TTC549 (cell line): ENCODE measurements around the gene C1orf50.
"Not testable (repeated sequence)": the region's sequence is repeated elsewhere in the genome, so short reads cannot be mapped to it uniquely, and the experiment has no call there.

Experiments
- FAIRE-seq: peaks from 2 replicates; lab custom pipeline; 2012; peaks lifted over from hg19 to GRCh38; lab: Jason Lieb, UNC

The C1orf50 gene

GRCh38 chr1:42766741-42767509 lies at the start of gene C1orf50, which contains the start of gene P3H1:
Gene C1orf50, plus strand, starts transcription at chr1:42767249. Its CDS starts 63 bp downstream, at chr1:42767312.
Gene P3H1, minus strand, starts transcription at chr1:42767028. Its CDS starts 57 bp downstream, at chr1:42766971.
- FAIRE-seq: peak; percentile 77

- FAIRE-seq: no peak
Observed at GRCh38 chr1:42720868-42721267, 46.2 kb upstream of the C1orf50 start.

- FAIRE-seq: no peak
Observed at GRCh38 chr1:42721926-42722325, 45.1 kb upstream of the C1orf50 start.

- not testable (repeated sequence) for FAIRE-seq
Observed at GRCh38 chr1:42722403-42722802, 44.6 kb upstream of the C1orf50 start.

GRCh38 chr1:42723511-42723910 lies 43.5 kb upstream of the C1orf50 start:
- FAIRE-seq: no peak

- FAIRE-seq: not testable (repeated sequence)
Observed at GRCh38 chr1:42725820-42726219, 41.2 kb upstream of the C1orf50 start.

- FAIRE-seq: no peak
Observed at GRCh38 chr1:42730002-42730401, 37.0 kb upstream of the C1orf50 start.

- no peak for FAIRE-seq
Observed at GRCh38 chr1:42730988-42731387, 36.1 kb upstream of the C1orf50 start.

GRCh38 chr1:42731585-42731984 lies 35.5 kb upstream of the C1orf50 start:
- FAIRE-seq: no peak

- FAIRE-seq: no peak
Observed at GRCh38 chr1:42732126-42732680, 34.8 kb upstream of the C1orf50 start.

GRCh38 chr1:42733415-42734200 lies 33.4 kb upstream of the C1orf50 start:
- no peak for FAIRE-seq

GRCh38 chr1:42734201-42735035 lies 32.6 kb upstream of the C1orf50 start:
- no peak for FAIRE-seq

- no peak for FAIRE-seq
Observed at GRCh38 chr1:42735056-42735455, 32.0 kb upstream of the C1orf50 start.

GRCh38 chr1:42735477-42736105 lies 31.5 kb upstream of the C1orf50 start:
- FAIRE-seq: no peak

- FAIRE-seq: no peak
Observed at GRCh38 chr1:42736152-42736551, 30.9 kb upstream of the C1orf50 start.

GRCh38 chr1:42736571-42737200 lies 30.4 kb upstream of the C1orf50 start:
- no peak for FAIRE-seq

GRCh38 chr1:42737257-42737656 lies 29.8 kb upstream of the C1orf50 start:
- no peak for FAIRE-seq

- no peak for FAIRE-seq
Observed at GRCh38 chr1:42737986-42738677, 28.9 kb upstream of the C1orf50 start.

GRCh38 chr1:42738678-42739226 lies 28.3 kb upstream of the C1orf50 start:
- FAIRE-seq: no peak
